ENCODE measurements around the gene PLA2G2A.
"Not testable (repeated sequence)": the region's sequence is repeated elsewhere in the genome, so short reads cannot be mapped to it uniquely, and the experiment has no call there.

PLA2G2A gene

DNA sequence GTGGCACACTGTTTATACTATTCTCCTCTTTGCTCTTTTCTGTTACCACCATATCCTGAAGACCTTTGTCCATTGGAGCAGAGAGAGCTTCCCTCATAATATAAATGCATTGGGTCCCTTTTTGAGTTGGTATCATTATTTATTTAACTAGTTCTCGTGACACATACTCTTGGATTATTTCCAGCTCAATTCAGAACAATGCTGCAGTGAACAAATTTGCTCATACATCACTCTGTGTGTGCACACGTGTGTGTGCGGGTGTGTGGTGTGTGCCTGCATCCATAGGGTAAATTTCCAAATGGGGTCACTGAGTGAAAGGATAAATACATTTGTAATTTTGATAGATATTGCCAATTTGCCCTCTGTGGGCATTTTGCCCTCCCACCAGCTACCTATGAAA, 5.8 kb downstream of the PLA2G2A start:
- no peak for DNase-seq (ENCODE audit: low read depth)

DNA sequence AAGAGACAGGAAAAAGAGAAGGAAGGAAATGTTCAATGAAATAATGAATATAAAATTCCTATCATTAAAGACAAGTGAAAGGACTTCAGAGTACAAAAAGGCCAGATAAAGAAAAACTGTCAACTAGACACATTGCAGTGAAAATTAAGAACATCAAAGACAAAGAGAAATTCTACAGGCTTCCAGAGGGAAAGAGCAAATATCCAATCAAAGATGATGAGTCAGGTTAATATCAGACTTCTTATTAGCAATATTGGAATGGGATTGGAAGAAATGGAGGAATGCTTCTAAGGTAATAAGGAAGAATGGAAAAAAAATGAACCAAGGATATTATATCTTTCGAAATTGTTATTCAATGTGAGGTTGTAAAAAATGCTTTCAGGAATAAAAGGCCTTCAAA, 7.8 kb downstream of the PLA2G2A start:
- no peak for DNase-seq (ENCODE audit: low read depth)

DNA sequence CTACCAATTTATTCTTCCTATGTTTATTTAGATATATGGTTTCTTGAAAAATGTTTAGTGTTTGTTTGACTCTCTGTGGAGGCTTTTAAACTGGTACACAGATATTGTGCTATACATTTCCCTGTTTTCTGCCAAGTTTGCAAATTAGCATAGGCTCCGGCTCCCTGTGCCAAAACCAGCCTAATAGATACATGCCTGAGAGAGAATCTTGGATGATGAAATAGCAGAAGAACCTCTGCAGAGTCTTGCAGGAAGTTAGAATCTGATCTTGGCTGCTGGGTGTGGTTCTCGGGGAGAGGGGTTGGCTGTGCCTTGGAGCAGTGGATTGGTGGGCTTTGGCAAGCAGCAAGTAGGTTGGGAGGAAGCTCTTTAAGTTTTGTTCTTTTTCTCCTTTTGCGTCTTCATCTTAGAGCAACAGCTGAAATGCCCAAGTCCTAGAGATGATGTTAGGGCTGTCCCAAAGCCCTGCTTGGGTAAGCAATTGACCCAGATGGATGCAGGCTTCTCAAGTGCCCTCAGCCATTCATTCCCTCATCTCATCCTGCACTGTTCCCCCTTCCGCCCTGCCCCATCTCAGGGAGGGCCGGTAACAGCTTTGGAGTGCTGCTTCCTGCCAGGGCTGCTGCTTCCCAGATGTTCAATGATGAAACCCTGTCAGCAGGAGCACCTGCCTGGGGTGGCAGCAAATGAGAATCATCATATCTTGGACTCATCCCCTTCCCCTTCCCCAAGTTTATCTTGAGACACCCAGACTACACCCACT, 9.3 kb downstream of the PLA2G2A start:
- DNase-seq (ENCODE audit: low read depth), result peak; percentile 6

DNA sequence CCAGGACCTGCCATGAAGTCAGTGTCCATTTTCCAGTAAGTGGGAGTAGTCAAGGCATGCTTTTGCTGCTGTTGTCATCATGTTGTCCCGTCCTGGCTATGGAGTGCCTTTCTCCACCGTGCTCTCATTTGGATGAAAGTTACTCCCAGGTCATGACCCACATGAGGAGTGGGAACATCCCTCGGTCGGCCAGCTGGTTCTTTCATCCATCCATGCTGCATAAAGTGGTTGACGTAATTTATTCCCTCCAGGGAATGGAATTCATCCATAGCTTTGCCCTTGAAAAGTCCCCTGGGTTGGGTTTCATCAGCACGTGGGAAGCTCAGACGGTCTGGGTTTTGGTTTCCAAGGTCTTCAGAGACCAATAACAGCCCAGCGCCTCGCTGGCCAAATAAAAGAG, 11.6 kb downstream of the PLA2G2A start:
- DNase-seq (ENCODE audit: low read depth), result no peak

DNA sequence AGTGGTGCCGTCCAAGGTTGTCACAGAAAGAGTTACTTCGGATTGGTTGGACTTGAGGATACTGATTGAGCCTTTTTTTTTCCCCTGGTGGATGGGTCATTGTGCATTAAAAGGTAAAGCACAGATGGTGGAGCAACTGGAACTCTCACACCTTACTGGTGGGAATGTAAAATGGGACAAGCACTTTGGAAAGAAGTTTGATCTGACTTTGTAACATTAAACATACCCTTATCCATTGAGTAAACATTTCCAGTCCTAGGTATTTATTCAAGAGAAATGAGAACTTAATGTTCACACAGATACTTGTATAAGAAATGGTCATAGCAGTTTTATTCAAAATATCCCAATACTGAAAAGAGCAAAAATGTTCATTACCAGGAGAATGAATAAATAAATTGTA, 14.9 kb downstream of the PLA2G2A start:
- DNase-seq (ENCODE audit: low read depth), result no peak

DNA sequence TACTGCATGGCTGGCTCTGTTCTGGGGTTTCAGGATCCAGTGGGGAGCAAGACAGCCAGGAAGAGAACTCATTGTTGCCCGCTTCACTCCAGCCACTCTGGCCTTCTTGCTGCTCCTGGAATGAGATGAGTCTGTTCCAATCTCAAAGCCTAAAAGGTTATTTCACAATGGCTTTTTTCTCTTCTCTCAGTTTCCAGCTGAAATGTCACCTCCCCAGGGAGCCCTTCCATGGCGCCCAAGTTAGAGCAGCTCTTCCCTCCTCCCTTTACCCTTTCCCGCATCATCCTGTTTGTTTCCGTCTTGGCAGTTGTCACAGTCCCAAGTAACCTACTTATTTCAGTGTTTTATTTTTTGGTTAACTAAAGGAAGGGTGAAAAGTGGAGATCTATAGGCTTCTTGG, 15.8 kb downstream of the PLA2G2A start:
- DNase-seq (ENCODE audit: low read depth), result no peak

DNA sequence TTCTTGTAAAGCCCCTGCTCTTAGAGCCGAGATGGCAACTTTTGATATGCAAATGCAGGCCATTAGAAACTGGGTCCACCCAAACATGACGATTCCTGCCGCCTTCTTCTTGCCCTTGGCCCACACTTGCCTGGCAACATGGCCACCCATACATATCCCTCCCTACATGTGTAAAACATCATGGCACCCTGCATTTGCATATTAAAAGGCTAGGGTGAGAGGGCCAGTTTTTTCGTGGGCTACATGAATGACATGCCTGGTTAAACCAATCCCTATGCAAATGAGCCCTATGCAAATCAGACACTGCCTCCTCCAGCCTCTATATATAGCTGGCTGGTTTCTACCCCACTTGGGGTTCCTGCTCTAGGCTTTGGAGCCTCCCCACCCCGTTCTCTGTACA, 18.8 kb downstream of the PLA2G2A start:
- no peak for DNase-seq (ENCODE audit: low read depth)

DNA sequence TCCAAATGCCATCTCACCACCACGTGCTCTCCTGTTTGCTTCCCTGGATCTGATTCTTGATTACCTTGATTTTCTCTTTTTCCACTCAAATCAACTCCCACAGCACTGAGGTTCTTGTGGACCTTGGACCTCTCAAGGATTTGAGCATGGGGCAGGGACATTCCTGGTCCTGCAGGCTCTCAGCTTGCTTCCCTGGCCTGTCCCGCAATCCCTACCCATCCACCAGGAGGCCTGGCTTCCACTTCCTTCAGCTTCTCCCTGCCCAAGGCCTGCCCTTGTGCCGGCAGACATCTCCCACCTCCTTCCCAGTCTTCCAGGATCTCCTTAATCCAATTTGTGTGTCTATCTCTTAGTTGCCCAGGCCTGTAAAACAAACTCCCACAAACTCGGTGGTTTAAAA, 21.6 kb downstream of the PLA2G2A start:
- no peak for DNase-seq (ENCODE audit: low read depth)

DNA sequence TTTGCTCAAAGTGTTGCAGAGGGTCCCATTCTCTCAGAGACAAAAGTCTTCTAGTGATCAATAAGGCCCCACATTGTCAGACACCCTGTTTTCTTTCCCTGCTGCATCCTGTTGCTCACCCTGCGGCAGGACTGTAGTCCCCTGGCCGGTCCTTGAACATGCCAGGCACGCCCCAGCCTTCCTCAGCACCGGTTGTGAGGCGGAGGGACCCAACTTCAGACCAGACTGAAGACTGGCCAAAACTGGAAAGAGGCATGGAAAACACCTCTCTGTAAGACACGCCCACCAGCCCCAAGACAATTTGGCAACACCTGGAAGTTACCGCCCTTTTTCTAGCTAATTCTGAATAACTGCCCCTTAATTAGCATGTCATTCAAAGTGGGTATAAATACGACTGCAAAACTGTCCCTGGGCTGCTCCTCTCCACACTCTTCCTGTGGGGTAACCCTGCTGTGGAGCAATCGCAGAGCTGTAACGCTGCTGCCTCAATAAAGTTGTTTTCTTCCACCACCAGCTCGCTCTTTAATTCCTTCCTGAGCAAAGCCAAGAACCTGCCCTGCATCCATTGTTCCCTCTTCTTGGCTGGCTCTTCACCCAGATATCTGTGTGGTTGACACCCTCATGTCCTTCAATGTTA, 23.8 kb downstream of the PLA2G2A start:
- DNase-seq (ENCODE audit: low read depth), result no peak

DNA sequence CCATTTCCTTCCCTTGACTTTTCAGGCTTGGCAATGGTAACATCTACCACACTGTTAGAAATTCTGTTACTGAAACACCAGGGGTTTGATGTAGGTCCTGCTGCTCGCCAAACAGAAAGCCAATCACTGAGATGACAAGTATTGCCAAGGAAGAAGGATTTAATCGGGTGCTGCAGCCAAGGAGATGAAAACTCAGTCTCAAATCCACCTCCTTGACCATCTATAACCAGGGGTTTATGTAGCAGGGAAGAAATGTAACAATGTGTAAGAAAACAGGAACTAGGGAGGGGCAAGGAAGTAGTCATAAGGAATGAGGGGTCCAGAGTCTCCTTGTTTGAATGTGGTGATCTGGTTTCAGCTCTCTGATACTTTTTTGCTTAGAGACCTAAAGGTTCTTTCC, 25.4 kb downstream of the PLA2G2A start:
- no peak for DNase-seq (ENCODE audit: low read depth)

DNA sequence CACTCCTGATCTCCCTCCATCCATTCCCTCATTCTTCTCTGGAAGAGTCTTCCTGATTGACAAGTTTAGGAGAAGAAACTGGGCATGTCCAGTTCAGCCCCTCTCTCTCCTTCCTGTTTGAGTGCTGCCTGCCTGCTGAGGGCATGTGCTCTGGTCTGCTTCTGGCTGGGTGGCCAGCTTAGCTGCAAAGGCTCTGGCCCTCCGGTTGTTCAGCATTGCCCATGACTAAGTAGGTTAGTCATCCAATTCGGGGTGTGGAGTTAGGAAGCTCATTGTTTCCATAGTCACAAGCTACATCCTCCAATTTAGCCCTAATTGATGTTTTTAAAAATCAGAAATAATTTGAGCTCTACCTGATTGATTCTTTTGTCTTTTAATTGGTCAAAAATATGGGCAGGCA, 30.4 kb downstream of the PLA2G2A start:
- peak; percentile 84 for DNase-seq (ENCODE audit: low read depth)

DNA sequence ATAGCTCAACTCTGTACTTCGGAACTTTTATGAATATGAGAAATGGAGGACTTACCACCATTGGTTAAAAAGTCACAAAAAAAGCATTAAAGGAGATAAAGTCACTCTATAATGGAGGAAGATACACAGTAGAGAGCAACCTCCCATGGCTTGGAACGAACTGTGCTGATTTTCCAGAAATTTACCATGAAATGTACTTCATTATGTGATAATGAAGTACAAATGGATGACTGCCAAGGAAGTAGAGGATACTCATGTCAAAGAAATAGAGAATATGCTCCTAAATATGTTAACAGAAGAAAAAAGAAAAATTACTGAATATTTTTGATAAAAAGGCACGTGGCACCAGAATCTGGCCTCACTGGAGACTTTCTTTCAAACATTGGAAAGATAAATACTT, 32.4 kb downstream of the PLA2G2A start:
- no peak for DNase-seq (ENCODE audit: low read depth)

DNA sequence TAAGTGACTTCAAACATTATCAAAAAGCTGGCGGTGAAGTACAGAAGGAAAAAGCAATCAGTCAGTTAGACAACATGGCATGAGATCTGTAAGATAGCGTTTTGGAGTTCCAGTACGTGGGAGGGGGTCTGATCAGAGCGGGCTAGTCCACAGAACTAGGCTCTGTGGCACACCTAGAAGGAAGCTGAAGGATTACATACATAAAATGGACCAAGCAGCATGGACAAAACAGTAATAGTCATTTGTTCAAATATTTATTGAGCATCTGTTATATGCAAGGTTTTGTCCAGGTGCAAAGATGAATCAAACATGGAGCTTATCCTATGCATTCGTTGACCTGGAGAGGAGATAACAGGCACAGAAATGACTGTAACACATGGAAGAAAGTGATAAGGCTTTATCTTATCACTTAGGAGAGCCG, 33.1 kb downstream of the PLA2G2A start:
- DNase-seq (ENCODE audit: low read depth), result no peak

DNA sequence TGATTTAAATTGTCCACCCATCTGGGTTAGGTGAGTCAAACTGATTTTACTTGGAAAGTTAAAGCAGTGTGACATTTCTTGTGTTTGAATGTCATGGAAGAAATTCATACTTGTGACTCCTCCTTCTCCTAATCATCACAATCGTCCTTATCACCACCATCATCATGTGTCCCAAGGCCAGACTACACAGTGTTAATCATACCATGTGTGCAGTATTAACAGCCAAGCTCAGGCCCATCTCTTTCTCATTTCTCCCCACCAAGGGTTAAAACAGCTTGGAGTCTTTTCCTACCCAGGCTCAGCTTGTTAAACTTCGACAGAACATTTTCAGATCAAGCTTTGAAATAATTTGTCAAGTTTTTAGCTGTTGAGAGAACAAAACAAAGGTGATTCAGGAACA, 33.5 kb downstream of the PLA2G2A start:
- DNase-seq (ENCODE audit: low read depth), result no peak

DNA sequence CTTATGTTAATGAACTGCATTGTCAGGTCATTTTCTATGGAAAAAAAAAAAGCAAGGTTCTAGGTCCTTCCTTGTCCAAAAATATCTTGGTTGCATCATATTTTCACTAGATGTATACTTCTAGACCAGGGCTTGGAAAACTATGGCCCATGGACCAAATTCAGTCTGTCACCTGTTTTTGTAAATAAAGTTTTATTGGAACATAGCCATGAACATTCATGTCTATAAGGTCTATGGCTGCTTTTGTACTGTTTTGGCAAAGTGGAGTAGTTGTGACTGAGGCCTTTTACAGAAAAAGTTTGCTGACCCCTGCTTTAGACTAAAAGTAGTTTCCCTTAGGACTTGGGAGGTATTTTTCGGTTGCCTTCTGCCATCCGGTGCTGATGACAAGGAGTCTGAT, 36.8 kb downstream of the PLA2G2A start:
- no peak for DNase-seq (ENCODE audit: low read depth)

DNA sequence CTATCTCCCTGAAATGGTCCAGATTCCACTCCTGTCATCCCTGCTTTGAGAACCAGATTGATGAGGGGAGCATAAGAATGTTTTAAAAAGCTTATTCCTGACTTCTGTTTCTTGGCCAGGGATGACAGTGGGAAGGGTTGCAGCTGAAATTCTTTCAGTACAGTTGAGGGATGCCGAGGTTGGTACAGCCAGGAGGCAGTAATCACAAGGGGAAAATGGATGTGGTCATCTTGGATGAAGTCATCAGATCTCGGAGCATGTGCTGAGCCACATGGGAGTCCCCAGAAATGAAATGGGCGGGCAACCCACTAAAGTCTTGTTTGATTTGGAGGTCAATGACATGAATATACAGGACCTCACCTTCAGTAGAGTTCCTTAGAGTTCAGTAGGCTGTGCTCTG, 37.3 kb downstream of the PLA2G2A start:
- no peak for DNase-seq (ENCODE audit: low read depth)

DNA sequence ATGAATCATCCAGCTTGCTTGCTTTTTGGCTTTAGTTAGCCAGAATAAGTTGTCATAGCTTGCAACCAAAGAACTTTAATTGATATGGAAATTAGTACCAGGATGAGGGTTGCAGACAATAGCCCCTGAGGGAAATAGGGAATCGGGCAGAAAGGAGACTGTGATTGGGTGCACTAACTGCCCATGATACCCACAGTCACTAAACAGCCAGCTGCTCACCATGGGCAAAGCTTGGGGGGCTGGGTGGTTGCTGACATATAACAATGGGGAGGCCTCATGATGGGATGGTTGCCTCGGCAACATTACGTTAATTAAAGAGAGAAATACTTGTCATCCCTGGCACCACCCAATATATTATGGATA, 38.2 kb downstream of the PLA2G2A start:
- DNase-seq (ENCODE audit: low read depth), result no peak

DNA sequence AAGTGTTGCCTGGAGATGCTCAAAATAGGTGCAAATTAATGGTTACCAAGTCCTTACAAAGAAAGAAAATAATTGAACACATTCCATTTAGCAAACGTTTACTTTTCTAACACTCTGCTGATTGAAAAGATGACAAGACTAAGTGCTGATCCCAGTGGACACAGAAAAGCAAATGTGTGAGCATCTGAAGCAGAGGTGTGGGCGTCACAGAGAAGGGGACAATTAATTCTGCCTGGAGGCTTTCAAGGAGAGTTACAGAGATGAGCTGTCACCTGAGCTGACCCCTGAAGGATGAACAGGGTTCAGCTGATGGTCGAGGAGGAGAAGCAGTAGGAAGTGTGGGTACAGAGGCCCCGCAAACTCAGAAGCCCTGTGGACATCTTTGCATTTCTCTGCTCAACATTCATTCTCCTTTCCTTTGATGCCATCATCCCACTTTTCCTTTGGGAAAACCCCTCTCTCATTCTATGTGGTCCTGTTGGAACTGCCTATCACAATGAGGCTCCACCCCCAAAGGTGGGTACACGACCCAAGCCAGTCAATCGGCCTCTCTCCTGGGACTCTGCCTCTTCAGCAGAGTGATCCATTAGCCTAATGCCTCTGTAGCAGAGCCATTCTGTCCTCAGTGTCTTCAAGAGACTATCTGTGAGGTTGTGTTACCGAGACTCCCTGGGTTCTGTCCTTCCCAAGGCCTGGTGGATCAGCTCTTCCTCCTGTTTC, 38.8 kb downstream of the PLA2G2A start:
- DNase-seq (ENCODE audit: low read depth), result no peak

DNA sequence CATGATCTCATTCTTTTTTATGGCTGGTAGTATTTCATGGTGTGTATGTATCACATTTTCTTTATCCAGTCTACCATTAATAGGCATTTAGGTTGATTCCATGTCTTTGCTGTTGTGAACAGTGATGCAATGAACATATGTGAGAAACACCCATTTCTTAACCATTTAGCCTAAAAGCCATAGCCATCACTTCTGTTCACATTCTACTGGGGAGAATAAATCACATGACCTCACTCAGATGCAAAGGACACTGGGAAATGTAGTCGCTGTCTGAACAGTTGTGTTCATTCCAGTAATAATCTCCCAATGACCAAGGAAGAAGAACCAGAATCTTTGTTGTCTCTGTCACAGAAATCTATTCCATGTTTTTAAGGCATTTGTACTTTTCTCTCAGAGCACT, 40.9 kb downstream of the PLA2G2A start:
- DNase-seq (ENCODE audit: low read depth), result peak; percentile 14

DNA sequence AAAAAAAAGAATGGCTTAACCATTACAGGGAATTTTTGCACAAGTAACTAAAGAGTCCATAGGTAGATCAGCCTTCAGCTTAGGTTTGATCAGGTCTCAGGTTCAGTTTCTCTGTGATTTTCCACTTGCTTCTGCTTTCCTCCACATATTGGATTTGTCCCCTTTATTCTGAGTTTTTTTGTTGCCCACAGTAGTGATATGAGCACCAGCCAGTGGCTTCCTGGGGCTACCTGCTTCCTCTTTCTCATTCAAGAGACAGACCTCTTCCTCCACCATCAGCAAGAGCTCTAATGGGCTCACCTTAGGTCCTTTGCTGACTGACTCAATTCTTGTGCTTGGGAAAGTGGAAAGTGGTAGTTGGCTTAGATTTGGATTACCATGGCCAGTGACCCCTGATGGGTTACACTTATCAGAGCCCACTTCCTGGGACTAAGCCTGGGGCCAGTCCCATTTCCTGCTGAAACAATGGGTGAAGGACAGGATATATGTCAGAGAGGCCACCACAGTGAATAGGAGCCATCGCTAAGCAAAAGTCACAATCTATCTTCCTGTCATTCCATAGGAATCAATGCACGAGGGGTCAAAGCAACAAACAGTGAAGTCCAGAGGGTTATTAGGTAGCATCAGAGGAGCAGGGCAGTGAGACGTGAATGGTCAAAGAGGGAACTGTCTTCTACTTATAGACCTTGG, 43.2 kb downstream of the PLA2G2A start:
- no peak for DNase-seq (ENCODE audit: low read depth)

DNA sequence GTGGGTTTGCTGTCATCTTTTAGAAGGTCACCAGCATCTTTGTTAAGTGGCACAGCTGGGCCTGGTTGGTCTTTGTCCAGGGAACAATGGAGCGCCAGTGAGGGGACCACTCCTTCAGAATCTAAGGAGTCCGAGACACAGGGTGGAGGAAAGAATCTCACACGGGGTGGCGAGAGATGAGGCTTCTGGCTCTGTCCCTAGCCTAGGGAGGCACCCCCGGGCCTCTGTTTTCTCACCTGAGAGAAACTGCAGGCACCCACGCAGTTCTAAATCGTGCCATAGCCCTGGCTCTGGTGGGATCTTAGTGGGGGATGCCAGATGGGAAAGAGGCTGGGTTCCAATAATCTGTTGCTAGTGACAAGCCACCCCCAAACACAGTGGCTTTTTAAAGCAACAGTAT, 45.1 kb downstream of the PLA2G2A start:
- no peak for DNase-seq (ENCODE audit: low read depth)

DNA sequence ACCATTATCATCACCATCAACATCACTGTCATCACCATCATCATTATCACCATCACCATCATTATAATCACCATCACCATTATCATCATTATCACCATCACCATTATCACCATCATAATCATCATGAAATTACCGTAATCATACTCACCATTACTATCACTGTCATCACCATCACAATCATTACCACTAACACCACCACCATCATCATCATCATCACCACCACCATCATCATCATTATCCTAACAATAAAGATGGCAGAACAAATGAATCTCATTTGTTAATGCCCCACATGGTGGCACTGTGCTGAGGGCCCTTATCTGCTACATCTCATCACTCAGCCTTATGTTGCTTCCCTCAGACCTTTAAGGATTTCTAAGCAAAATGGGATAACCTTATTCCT, 46.6 kb downstream of the PLA2G2A start:
- DNase-seq (ENCODE audit: low read depth), result no peak

DNA sequence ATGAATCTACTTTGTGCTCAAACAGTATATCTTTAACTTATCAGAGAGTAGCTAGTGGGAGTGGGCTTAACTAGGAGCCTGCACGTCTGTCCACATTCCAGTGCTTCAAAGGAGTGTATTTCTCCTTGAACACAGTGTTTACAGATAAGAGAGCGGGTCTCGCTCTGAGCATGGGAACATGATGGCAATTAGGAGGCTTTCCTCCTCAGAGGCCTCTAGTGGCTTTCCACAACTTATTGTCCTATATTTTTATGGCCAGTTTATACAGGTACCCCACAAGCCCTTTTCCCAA, 52.3 kb downstream of the PLA2G2A start:
- DNase-seq (ENCODE audit: low read depth), result not testable (repeated sequence)

Data from iris pigment epithelial cell (primary cell).